Measurements from ENCODE around the gene SETD1A. TPM values are rescaled to one million over a fixed set of nuclear protein-coding genes. Genes with fewer than 3 reads are reported as not detected.

Gene SETD1A
- total RNA-seq, result 33.4 and 35.2 TPM in 2 replicates
- long read RNA-seq, result 0 reads

GRCh38 chr16:30957456-30958174, at the start of gene SETD1A:
TSS of gene SETD1A (plus strand) at chr16:30957754. CDS start at chr16:30958732, 978 bp downstream.
- TF ChIP-seq CTCF (conservative IDR thresholded peaks at IDR 0.05), result no peak

GRCh38 chr16:30910427-30911029, 47.0 kb upstream of the SETD1A start:
- no peak for DNase-seq (ENCODE audit: low read depth, low spot score)
- Mint-ChIP-seq H3K4me3 (no peak overlapping the region), H3K4me1 (peaks cover 15% of the 10 kb centered on the region), H3K27ac (ENCODE audit: unreplicated experiment) (no peak overlapping the region), H3K36me3 (ENCODE audit: low read depth) (no peaks in the 10 kb centered on the region), H3K9me3 (no peaks in the 10 kb centered on the region), H3K27me3 (ENCODE audit: low read depth) (no peaks in the 10 kb centered on the region)
- TF ChIP-seq CTCF (conservative IDR thresholded peaks at IDR 0.05), result no peak

More at GRCh38 chr16:30957456-30958174, at the start of gene SETD1A:
- peaks cover 16% of the 10 kb centered on the region for H3K36me3 Mint-ChIP-seq (ENCODE audit: low read depth)
- H3K9me3 Mint-ChIP-seq, result no peaks in the 10 kb centered on the region
- H3K27ac Mint-ChIP-seq (ENCODE audit: unreplicated experiment), result peak within 1 kb of the TSS; percentile 100
- peaks cover 32% of the 10 kb centered on the region for H3K4me1 Mint-ChIP-seq
- peak within 1 kb of the TSS; percentile 99 for H3K4me3 Mint-ChIP-seq
- DNase-seq (ENCODE audit: low read depth, low spot score), result peak; percentile 96
- peaks cover 8% of the 10 kb centered on the region for H3K27me3 Mint-ChIP-seq (ENCODE audit: low read depth)

GRCh38 chr16:30912794-30913412, 44.7 kb upstream of the SETD1A start:
- DNase-seq (ENCODE audit: low read depth, low spot score), result no peak
- Mint-ChIP-seq H3K27ac (ENCODE audit: unreplicated experiment) (no peak overlapping the region), H3K36me3 (ENCODE audit: low read depth) (no peaks in the 10 kb centered on the region), H3K4me3 (no peak overlapping the region), H3K4me1 (peaks cover 12% of the 10 kb centered on the region), H3K9me3 (no peaks in the 10 kb centered on the region), H3K27me3 (ENCODE audit: low read depth) (no peaks in the 10 kb centered on the region)
- no peak for TF ChIP-seq CTCF (conservative IDR thresholded peaks at IDR 0.05)

GRCh38 chr16:30914830-30915229, 42.7 kb upstream of the SETD1A start:
- H3K4me1 Mint-ChIP-seq, result peaks cover 7% of the 10 kb centered on the region
- TF ChIP-seq CTCF (conservative IDR thresholded peaks at IDR 0.05), result no peak
- no peaks in the 10 kb centered on the region for H3K27me3 Mint-ChIP-seq (ENCODE audit: low read depth)
- no peaks in the 10 kb centered on the region for H3K36me3 Mint-ChIP-seq (ENCODE audit: low read depth)
- H3K27ac Mint-ChIP-seq (ENCODE audit: unreplicated experiment), result no peak overlapping the region
- no peak overlapping the region for H3K4me3 Mint-ChIP-seq
- H3K9me3 Mint-ChIP-seq, result no peaks in the 10 kb centered on the region
- no peak for DNase-seq (ENCODE audit: low read depth, low spot score)

- DNase-seq (ENCODE audit: low read depth, low spot score), result no peak
- Mint-ChIP-seq H3K36me3 (ENCODE audit: low read depth) (no peaks in the 10 kb centered on the region), H3K9me3 (no peaks in the 10 kb centered on the region), H3K27me3 (ENCODE audit: low read depth) (no peaks in the 10 kb centered on the region), H3K4me1 (peaks cover 23% of the 10 kb centered on the region), H3K27ac (ENCODE audit: unreplicated experiment) (no peak overlapping the region), H3K4me3 (no peak overlapping the region)
- TF ChIP-seq CTCF (conservative IDR thresholded peaks at IDR 0.05), result no peak
Observed at GRCh38 chr16:30918614-30919013, 38.9 kb upstream of the SETD1A start.
